ENCODE data around the gene RRBP1. TPM values are rescaled to one million over a fixed set of nuclear protein-coding genes. Genes with fewer than 3 reads are reported as not detected.

Gene RRBP1
- total and polyA plus RNA-seq, 9 donors = 29.2 to 159 (median 83.8) TPM

DNA sequence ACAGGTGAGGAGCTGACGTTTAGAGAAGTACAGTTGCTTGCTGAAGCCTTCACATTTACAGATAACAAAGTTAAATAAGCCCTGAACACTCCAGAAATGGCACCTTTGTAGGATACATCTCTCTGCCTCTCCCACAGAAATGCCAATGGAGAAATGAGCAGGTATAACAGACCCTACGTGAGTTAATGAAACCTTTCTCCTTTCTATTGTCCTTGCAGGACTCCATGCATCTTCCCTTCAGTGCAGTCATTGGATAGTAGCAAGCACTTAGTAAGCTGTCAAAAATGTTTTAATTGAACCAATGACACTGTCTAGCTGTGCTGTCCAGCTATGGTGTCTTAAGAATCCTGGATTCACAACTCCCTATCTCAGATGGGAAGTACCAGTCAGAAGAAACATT lies 8.1 kb upstream of the RRBP1 start:
- no peak overlapping the region for H3K27ac ChIP-seq
- H3K9me3 ChIP-seq = no peaks in the 10 kb centered on the region
- no peaks in the 10 kb centered on the region for H3K36me3 ChIP-seq
- no peak overlapping the region for H3K4me3 ChIP-seq
- TF ChIP-seq EP300 (IDR thresholded peaks at IDR 0.05) (no peak), POLR2A (IDR thresholded peaks at IDR 0.05) (no peak)
- TF ChIP-seq, protein P1, sequence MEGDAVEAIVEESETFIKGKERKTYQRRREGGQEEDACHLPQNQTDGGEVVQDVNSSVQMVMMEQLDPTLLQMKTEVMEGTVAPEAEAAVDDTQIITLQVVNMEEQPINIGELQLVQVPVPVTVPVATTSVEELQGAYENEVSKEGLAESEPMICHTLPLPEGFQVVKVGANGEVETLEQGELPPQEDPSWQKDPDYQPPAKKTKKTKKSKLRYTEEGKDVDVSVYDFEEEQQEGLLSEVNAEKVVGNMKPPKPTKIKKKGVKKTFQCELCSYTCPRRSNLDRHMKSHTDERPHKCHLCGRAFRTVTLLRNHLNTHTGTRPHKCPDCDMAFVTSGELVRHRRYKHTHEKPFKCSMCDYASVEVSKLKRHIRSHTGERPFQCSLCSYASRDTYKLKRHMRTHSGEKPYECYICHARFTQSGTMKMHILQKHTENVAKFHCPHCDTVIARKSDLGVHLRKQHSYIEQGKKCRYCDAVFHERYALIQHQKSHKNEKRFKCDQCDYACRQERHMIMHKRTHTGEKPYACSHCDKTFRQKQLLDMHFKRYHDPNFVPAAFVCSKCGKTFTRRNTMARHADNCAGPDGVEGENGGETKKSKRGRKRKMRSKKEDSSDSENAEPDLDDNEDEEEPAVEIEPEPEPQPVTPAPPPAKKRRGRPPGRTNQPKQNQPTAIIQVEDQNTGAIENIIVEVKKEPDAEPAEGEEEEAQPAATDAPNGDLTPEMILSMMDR (IDR thresholded peaks at IDR 0.05) = no peak
- DNase-seq = no peak
- no peaks in the 10 kb centered on the region for H3K4me1 ChIP-seq (ENCODE audit: insufficient read depth)
- intact Hi-C loops (cut with DNase I) = loop anchor here in 1 of 4 donors (5.0 kb wide), 1 partner anchor 342 kb away; no protein-coding TSS in a partner anchor
- H3K27me3 ChIP-seq = no peaks in the 10 kb centered on the region
- WGBS, 3 donors = 63 to 75% (median 67%) methylated on average over 2 of the region's 2 CpGs

DNA sequence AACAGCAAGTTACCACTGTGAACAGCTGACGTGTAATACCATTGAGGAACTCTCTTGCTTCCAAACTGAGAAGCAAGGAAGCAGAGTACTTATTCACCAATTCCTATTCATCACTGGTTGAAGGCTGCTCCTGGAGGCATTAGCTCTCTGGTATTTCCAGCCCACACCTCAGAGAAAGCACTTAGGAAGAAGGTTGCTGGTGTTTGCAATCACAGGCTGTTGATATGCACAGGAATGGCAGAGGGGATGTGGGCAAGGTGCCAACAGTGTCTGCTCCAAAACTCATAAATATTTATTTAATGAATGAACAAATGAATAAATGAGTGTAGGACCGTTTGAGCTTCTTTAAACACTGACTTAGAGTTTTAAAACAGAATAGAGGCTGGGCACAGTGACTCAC lies 6.9 kb upstream of the RRBP1 start:
- intact Hi-C loops (cut with DNase I) = loop anchor here in 1 of 4 donors (10.0 kb wide), 1 partner anchor 116 kb away; no protein-coding TSS in a partner anchor
- no peak overlapping the region for H3K27ac ChIP-seq

GRCh38 chr20:17687800-17688199 lies 5.8 kb upstream of the RRBP1 start:
- TF ChIP-seq EP300 (IDR thresholded peaks at IDR 0.05) (no peak), POLR2A (IDR thresholded peaks at IDR 0.05) (no peak)
- TF ChIP-seq, protein P1 (IDR thresholded peaks at IDR 0.05) = no peak
- H3K27me3 ChIP-seq = no peaks in the 10 kb centered on the region
- no peak for DNase-seq
- H3K9me3 ChIP-seq = no peaks in the 10 kb centered on the region
- no peaks in the 10 kb centered on the region for H3K4me1 ChIP-seq (ENCODE audit: insufficient read depth)
- H3K27ac ChIP-seq = no peak overlapping the region
- no peaks in the 10 kb centered on the region for H3K36me3 ChIP-seq
- H3K4me3 ChIP-seq = no peak overlapping the region
- 84 to 94% (median 88%) methylated on average over 3 of the region's 3 CpGs for WGBS, 3 donors
- intact Hi-C loops (cut with DNase I) = loop anchor here in 1 of 4 donors (10.0 kb wide), 1 partner anchor 117 kb away; no protein-coding TSS in a partner anchor

More for the DNA sequence above, 6.9 kb upstream of the RRBP1 start:
- TF ChIP-seq POLR2A (IDR thresholded peaks at IDR 0.05) (no peak), EP300 (IDR thresholded peaks at IDR 0.05) (no peak)
- TF ChIP-seq, protein P1 (IDR thresholded peaks at IDR 0.05) = no peak
- Histone ChIP-seq H3K4me1 (ENCODE audit: insufficient read depth) (no peaks in the 10 kb centered on the region), H3K36me3 (no peaks in the 10 kb centered on the region), H3K9me3 (no peaks in the 10 kb centered on the region), H3K4me3 (no peak overlapping the region), H3K27me3 (no peaks in the 10 kb centered on the region)
- WGBS, 3 donors = 10 to 21% (median 17%) methylated on average over 2 of the region's 2 CpGs
- DNase-seq = no peak

DNA sequence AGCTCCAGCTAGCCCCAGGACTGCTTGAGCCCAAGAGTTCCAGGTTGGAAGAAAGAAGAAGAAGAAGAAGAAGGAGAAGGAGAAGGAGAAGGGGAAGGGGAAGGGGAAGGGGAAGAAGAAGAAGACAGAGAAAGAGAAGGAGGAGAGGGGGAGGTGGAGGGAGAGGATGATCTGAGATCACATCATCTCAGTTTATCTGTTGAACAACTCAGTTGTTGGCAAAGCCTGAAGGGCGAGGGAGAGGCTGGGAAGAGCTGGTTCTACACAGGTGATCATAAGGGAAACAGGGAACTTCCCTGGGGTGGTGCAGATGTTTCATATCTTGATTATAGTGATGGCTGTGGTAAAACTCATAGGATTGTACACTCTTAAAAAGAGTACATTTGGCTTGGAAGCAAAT lies 3.1 kb upstream of the RRBP1 start:
- no peak for DNase-seq
- TF ChIP-seq, protein P1 (IDR thresholded peaks at IDR 0.05) = no peak
- TF ChIP-seq EP300 (IDR thresholded peaks at IDR 0.05) (no peak), POLR2A (IDR thresholded peaks at IDR 0.05) (no peak)
- H3K27ac ChIP-seq = no peak overlapping the region
- WGBS, 3 donors = 61 to 70% (median 62%) methylated on average over 1 of the region's 1 CpG
- H3K27me3 ChIP-seq = no peaks in the 10 kb centered on the region
- intact Hi-C loops (cut with DNase I) = loop anchor here in 1 of 4 donors (10.0 kb wide), 1 partner anchor 120 kb away; no protein-coding TSS in a partner anchor
- no peak overlapping the region for H3K4me3 ChIP-seq
- no peaks in the 10 kb centered on the region for H3K4me1 ChIP-seq (ENCODE audit: insufficient read depth)
- H3K9me3 ChIP-seq = no peaks in the 10 kb centered on the region
- no peaks in the 10 kb centered on the region for H3K36me3 ChIP-seq
